ENCODE data around the gene GLA. TPM values are rescaled to one million over a fixed set of nuclear protein-coding genes. Genes with fewer than 3 reads are reported as not detected.

Gene GLA
- total RNA-seq, 1 donor from 2014 or later = 48.3 TPM

DNA sequence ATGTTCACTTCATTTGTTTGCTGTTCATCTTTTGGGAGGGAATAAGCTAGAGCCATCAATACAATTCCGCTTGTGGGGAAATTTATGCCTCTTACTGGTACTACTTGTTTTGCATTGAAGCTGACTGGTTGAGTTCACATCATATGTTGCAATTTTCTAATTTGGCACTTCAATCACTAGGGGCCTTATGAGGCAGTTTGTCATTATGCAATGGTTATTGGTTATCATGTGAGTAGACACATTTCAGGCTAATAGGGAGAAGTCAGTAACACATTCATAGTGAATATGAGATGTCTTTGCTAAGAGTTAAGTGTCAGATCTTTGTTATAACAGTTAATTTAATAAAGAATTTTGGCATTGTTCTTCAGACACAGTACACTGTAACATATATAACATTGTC, 11.9 kb downstream of the GLA start:
- Histone ChIP-seq H3K79me2 (ENCODE audit: low read depth) (peaks cover 37% of the 10 kb centered on the region), H3K27me3 (no peaks in the 10 kb centered on the region), H3K4me1 (peaks cover 8% of the 10 kb centered on the region), H3K36me3 (peaks cover 4% of the 10 kb centered on the region), H3K9ac (no peak overlapping the region), H4K20me1 (ENCODE audit: low read depth) (peaks cover 12% of the 10 kb centered on the region), H3K4me3 (no peak overlapping the region), H3K9me3 (ENCODE audit: low read depth) (peaks cover 6% of the 10 kb centered on the region), H2AFZ (replicated peaks) (no peak overlapping the region), H3K4me2 (no peak overlapping the region), H3K27ac (no peak overlapping the region), H3F3A (ENCODE audit: low read depth) (peaks cover 60% of the 10 kb centered on the region)
- peaks cover 12% of the 10 kb centered on the region for H3K36me3 Mint-ChIP-seq
- no peaks in the 10 kb centered on the region for H3K9me3 Mint-ChIP-seq
- H3K4me1 Mint-ChIP-seq = peaks cover 4% of the 10 kb centered on the region
- TF ChIP-seq, protein P1, sequence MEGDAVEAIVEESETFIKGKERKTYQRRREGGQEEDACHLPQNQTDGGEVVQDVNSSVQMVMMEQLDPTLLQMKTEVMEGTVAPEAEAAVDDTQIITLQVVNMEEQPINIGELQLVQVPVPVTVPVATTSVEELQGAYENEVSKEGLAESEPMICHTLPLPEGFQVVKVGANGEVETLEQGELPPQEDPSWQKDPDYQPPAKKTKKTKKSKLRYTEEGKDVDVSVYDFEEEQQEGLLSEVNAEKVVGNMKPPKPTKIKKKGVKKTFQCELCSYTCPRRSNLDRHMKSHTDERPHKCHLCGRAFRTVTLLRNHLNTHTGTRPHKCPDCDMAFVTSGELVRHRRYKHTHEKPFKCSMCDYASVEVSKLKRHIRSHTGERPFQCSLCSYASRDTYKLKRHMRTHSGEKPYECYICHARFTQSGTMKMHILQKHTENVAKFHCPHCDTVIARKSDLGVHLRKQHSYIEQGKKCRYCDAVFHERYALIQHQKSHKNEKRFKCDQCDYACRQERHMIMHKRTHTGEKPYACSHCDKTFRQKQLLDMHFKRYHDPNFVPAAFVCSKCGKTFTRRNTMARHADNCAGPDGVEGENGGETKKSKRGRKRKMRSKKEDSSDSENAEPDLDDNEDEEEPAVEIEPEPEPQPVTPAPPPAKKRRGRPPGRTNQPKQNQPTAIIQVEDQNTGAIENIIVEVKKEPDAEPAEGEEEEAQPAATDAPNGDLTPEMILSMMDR (IDR thresholded peaks at IDR 0.05) = no peak
- TF ChIP-seq EZH2phosphoT487 (IDR thresholded peaks at IDR 0.05) = no peak
- TF ChIP-seq EZH2 (IDR thresholded peaks at IDR 0.05) = no peak
- no peak for DNase-seq (ENCODE audit: low spot score)
- no peak overlapping the region for H3K4me3 Mint-ChIP-seq
- no peaks in the 10 kb centered on the region for H3K27me3 Mint-ChIP-seq (ENCODE audit: insufficient read depth, low read depth)
- H3K27ac Mint-ChIP-seq = no peak overlapping the region

DNA sequence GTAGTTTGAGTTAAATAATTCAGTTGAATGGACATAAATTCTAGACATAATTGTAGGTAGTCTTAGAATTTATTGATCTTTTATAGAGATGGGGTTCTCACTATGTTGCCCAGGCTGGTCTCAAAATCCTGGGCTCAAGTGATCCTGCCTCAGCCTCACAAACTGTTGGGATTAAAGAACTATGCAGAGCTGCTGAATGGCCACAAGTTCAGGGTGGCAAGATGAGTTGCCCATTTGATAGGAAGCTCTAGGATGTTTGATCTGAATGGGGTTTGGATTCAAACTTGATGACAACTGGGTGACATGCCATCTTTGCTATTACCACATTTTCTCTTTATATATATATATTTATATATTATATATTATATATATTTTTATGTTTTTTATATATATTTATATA, 13.4 kb downstream of the GLA start:
- TF ChIP-seq EZH2 (IDR thresholded peaks at IDR 0.05) = no peak
- TF ChIP-seq EZH2phosphoT487 (IDR thresholded peaks at IDR 0.05) = no peak
- TF ChIP-seq, protein P1 (IDR thresholded peaks at IDR 0.05) = no peak
- peaks cover 37% of the 10 kb centered on the region for H3K79me2 ChIP-seq (ENCODE audit: low read depth)
- H3K9me3 ChIP-seq (ENCODE audit: low read depth) = peaks cover 6% of the 10 kb centered on the region
- H3K4me3 ChIP-seq = no peak overlapping the region
- peaks cover 4% of the 10 kb centered on the region for H3K36me3 ChIP-seq
- H3K9ac ChIP-seq = no peak overlapping the region
- H3K4me1 Mint-ChIP-seq = peaks cover 4% of the 10 kb centered on the region
- H3K9me3 Mint-ChIP-seq = no peaks in the 10 kb centered on the region
- peaks cover 6% of the 10 kb centered on the region for H3K36me3 Mint-ChIP-seq
- no peak overlapping the region for H3K4me3 Mint-ChIP-seq
- H3K27me3 Mint-ChIP-seq (ENCODE audit: insufficient read depth, low read depth) = no peaks in the 10 kb centered on the region
- H3K4me1 ChIP-seq = peaks cover 8% of the 10 kb centered on the region
- no peak overlapping the region for H3K4me2 ChIP-seq
- peaks cover 12% of the 10 kb centered on the region for H4K20me1 ChIP-seq (ENCODE audit: low read depth)
- no peak overlapping the region for H2AFZ ChIP-seq (replicated peaks)
- H3F3A ChIP-seq (ENCODE audit: low read depth) = peaks cover 60% of the 10 kb centered on the region
- no peak for DNase-seq (ENCODE audit: low spot score)
- no peak overlapping the region for H3K27ac ChIP-seq
- no peaks in the 10 kb centered on the region for H3K27me3 ChIP-seq
- no peak overlapping the region for H3K27ac Mint-ChIP-seq

DNA sequence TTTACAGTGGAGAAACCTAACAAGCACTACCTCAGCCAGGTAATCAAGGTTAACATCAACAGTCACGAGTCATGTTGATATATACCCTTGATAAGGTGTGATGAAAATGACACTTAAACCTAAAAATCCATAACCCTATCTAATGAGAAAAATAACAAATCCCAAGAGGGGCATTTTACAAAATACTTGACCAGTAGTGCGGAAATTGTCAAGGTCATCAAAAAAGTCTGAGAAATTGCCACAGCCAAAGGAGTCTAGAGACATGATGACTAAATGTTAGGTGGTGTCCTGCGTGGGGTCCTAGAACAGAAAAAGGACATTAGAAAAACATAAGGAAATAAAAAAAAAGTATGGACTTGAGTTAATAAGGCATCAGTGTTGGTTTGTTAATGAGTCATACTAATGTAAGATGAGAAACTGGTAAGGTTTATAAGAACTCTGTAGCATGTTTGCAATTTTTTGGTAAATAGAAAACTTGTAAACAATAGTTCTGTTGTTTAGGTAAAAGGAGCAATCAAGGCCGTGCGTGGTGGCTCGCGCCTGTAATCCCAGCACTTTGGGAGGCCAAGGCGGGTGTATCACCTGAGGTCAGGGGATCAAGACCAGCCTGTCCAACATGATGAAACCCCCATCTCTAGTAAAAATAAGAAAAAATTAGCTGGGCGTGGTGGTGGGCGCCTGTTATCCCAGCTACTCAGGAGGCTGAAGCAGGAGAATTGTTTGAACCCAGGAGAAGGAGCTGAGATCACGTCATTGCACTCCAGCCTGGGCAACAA, 14.0 kb downstream of the GLA start:
- no peak for DNase-seq (ENCODE audit: low spot score)
- Histone ChIP-seq H3K4me2 (peak overlapping the region; percentile 22), H3K79me2 (ENCODE audit: low read depth) (peaks cover 37% of the 10 kb centered on the region), H3K4me3 (no peak overlapping the region), H3K9me3 (ENCODE audit: low read depth) (peaks cover 3% of the 10 kb centered on the region), H3K9ac (no peak overlapping the region), H3K27ac (no peak overlapping the region), H3K27me3 (no peaks in the 10 kb centered on the region), H3K36me3 (peaks cover 4% of the 10 kb centered on the region), H2AFZ (replicated peaks) (no peak overlapping the region), H4K20me1 (ENCODE audit: low read depth) (peaks cover 12% of the 10 kb centered on the region), H3K4me1 (peaks cover 8% of the 10 kb centered on the region), H3F3A (ENCODE audit: low read depth) (peaks cover 60% of the 10 kb centered on the region)
- Mint-ChIP-seq H3K27ac (no peak overlapping the region), H3K36me3 (peaks cover 6% of the 10 kb centered on the region), H3K4me1 (peaks cover 4% of the 10 kb centered on the region), H3K27me3 (ENCODE audit: insufficient read depth, low read depth) (no peaks in the 10 kb centered on the region), H3K9me3 (no peaks in the 10 kb centered on the region), H3K4me3 (no peak overlapping the region)
- TF ChIP-seq, protein P1 (IDR thresholded peaks at IDR 0.05) = no peak
- TF ChIP-seq EZH2 (IDR thresholded peaks at IDR 0.05) = no peak
- no peak for TF ChIP-seq EZH2phosphoT487 (IDR thresholded peaks at IDR 0.05)
